Breast epithelium (tissue), 4 donors: Measurements from ENCODE around the gene EPHB3. TPM values are rescaled to one million over a fixed set of nuclear protein-coding genes. Genes with fewer than 3 reads are reported as not detected.

Experiments used
- DNase-seq, 2 donors: peaks; one replicate each; pipeline ENCODE4 v3.0.0-alpha.2; 2019; ENCODE audit warnings: low spot score in 2 of 2
- H3K27ac ChIP-seq, 2 donors: fragments of 200-600 bp; sonication (generic) in 1 of 2; one replicate each; pipeline ENCODE4 v1.5.1; 2016 to 2019; ENCODE audit warnings: mild to moderate bottlenecking in 1 of 2
- H3K27me3 ChIP-seq, 2 donors: fragments of 200-600 bp; sonication (generic) in 1 of 2; one replicate each; pipeline versions ENCODE4 v1.5.1 to v1.6.0; 2017 to 2019; ENCODE audit warnings: control low read depth in 1 of 2, mild to moderate bottlenecking in 1 of 2
- H3K36me3 ChIP-seq: fragments of 200-600 bp; one replicate; pipeline ENCODE4 v1.5.1; 2019
- H3K4me1 ChIP-seq, 2 donors: fragments of 200-600 bp; sonication (generic); one replicate each; pipeline ENCODE4 v1.5.1; 2016 to 2019; ENCODE audit warnings: control low read depth in 1 of 2
- H3K4me3 ChIP-seq, 3 donors: fragments of 200-600 bp; sonication (generic); 1 replicate in 2 of 3; 2 replicates in 1 of 3; pipeline ENCODE4 v1.5.1; 2016 to 2019; ENCODE audit warnings: mild to moderate bottlenecking in 3 of 3, moderate library complexity in 2 of 3
- H3K9me3 ChIP-seq, 2 donors: fragments of 200-600 bp; sonication (generic) in 1 of 2; one replicate each; pipeline ENCODE4 v1.5.1; 2016 to 2019; ENCODE audit warnings: control low read depth in 1 of 2
- CTCF ChIP-seq, 3 donors: fragments of 450-650 bp; IDR thresholded peaks; one replicate each; pipeline ENCODE4 v1.5.1; 2016 to 2017; ENCODE audit warnings: antibody characterized with exemption in 3 of 3, mild to moderate bottlenecking in 3 of 3, moderate library complexity in 3 of 3
- POLR2A ChIP-seq: fragments of 450-650 bp; IDR thresholded peaks from one replicate; pipeline ENCODE4 v1.6.1; 2016; ENCODE audit warnings: antibody characterized with exemption, mild to moderate bottlenecking, moderate library complexity
- POLR2AphosphoS5 ChIP-seq, 3 donors: sonication (generic); formaldehyde crosslinking; IDR thresholded peaks; one replicate each; pipeline ENCODE4 v1.6.1; 2017; ENCODE audit warnings: antibody characterized with exemption in 3 of 3
- intact Hi-C: fragments of 100-400 bp; cut with DNase I; formaldehyde crosslinking; loops from one replicate; pipeline ENCODE4 v1.15.1; 2023; ENCODE audit warnings: low total_unique reads
- total RNA-seq, 3 donors: library from RNA; depleted of rRNA; stranded (reverse); fragments of >200 nt; gene quantifications; one replicate each; pipeline ENCODE4 v1.1.0, GENCODE V29; 2016

Gene EPHB3
- total RNA-seq, 3 donors from 2014 or later, result 0.32 to 25.3 (median 7.9) TPM

- no peaks in the 10 kb centered on the region for H3K9me3 ChIP-seq
- peaks cover 0 to 7% of the 10 kb centered on the region in 2 donors for H3K4me1 ChIP-seq
- TF ChIP-seq POLR2A (no peak), CTCF (IDR thresholded peaks at IDR 0.05) (no peak), POLR2AphosphoS5 (IDR thresholded peaks at IDR 0.05) (no peak)
- no peaks in the 10 kb centered on the region for H3K36me3 ChIP-seq
- no peak overlapping the region for H3K4me3 ChIP-seq
- intact Hi-C loops, result no loop called here
- no peak overlapping the region for H3K27ac ChIP-seq
- H3K27me3 ChIP-seq, result no peaks in the 10 kb centered on the region
- DNase-seq, result no peak
Observed at GRCh38 chr3:184554461-184554860, 7.1 kb upstream of the EPHB3 start.

- Histone ChIP-seq H3K4me3 (no peak overlapping the region), H3K9me3 (no peaks in the 10 kb centered on the region), H3K4me1 (no peaks in the 10 kb centered on the region), H3K36me3 (no peaks in the 10 kb centered on the region), H3K27ac (no peak overlapping the region), H3K27me3 (no peaks in the 10 kb centered on the region)
- no peak for DNase-seq
- intact Hi-C loops, result no loop called here
- no peak for TF ChIP-seq CTCF (IDR thresholded peaks at IDR 0.05)
Observed at GRCh38 chr3:184556582-184557347, 4.8 kb upstream of the EPHB3 start.

- intact Hi-C loops, result no loop called here
- Histone ChIP-seq H3K36me3 (no peaks in the 10 kb centered on the region), H3K4me3 (no peak overlapping the region), H3K9me3 (no peaks in the 10 kb centered on the region), H3K27ac (no peak overlapping the region), H3K4me1 (no peaks in the 10 kb centered on the region), H3K27me3 (no peaks in the 10 kb centered on the region)
- no peak for DNase-seq
- no peak for TF ChIP-seq POLR2A
- TF ChIP-seq POLR2AphosphoS5 (IDR thresholded peaks at IDR 0.05), result no peak
- TF ChIP-seq CTCF (IDR thresholded peaks at IDR 0.05), result no peak
Observed at GRCh38 chr3:184557348-184557950, 4.1 kb upstream of the EPHB3 start.

- H3K4me1 ChIP-seq, result no peaks in the 10 kb centered on the region
- no peaks in the 10 kb centered on the region for H3K36me3 ChIP-seq
- TF ChIP-seq POLR2A (no peak), POLR2AphosphoS5 (IDR thresholded peaks at IDR 0.05) (no peak), CTCF (IDR thresholded peaks at IDR 0.05) (no peak)
- no peaks in the 10 kb centered on the region for H3K9me3 ChIP-seq
- H3K27ac ChIP-seq, result no peak overlapping the region
- DNase-seq, result no peak
- intact Hi-C loops, result no loop called here
- H3K27me3 ChIP-seq, result no peaks in the 10 kb centered on the region
- H3K4me3 ChIP-seq, result no peak overlapping the region
Observed at GRCh38 chr3:184558726-184559125, 2.9 kb upstream of the EPHB3 start.

GRCh38 chr3:184559336-184559735, 2.2 kb upstream of the EPHB3 start:
- Histone ChIP-seq H3K9me3 (no peaks in the 10 kb centered on the region), H3K36me3 (no peaks in the 10 kb centered on the region), H3K27me3 (no peaks in the 10 kb centered on the region), H3K4me1 (peaks cover 0 to 2% of the 10 kb centered on the region in 2 donors), H3K27ac (no peak overlapping the region), H3K4me3 (no peak overlapping the region)
- TF ChIP-seq CTCF (IDR thresholded peaks at IDR 0.05), result no peak
- no peak for TF ChIP-seq POLR2AphosphoS5 (IDR thresholded peaks at IDR 0.05)
- TF ChIP-seq POLR2A, result no peak
- intact Hi-C loops, result no loop called here
- peak in 1 of 2 donors; percentile 23 for DNase-seq
